GM19452 (cell line): Measurements from ENCODE around the gene LRRFIP2.
A peak's percentile ranks its signal among the peaks of the same experiment; 100 is the strongest.
"Not testable (repeated sequence)": the region's sequence is repeated elsewhere in the genome, so short reads cannot be mapped to it uniquely, and the experiment has no call there.

Experiments
- ATAC-seq: cut with Tn5 transposase; IDR thresholded peaks from one replicate; pipeline ENCODE4 v1.9.1; 2021; ENCODE audit not compliant: unreplicated experiment

The LRRFIP2 gene

DNA sequence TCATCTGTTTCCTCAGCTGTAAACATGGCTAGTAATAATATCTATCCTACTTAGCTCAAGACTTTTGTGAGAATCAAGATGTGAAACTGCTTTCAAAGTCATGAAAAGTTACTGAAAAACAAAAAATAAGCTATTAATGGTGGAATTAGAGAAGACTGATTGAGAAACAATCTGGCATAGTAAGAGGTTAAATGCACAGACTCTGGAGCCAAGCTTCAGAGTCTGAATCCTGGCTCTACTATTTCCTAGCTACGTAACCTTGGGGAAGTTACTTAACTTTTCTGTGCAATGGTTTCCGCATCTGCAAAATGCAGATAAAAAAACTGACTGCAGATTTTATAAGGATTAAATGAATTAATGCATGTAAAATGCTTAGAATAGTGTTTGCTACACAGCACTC is 28.8 kb downstream of the LRRFIP2 start:
- ATAC-seq = no peak

DNA sequence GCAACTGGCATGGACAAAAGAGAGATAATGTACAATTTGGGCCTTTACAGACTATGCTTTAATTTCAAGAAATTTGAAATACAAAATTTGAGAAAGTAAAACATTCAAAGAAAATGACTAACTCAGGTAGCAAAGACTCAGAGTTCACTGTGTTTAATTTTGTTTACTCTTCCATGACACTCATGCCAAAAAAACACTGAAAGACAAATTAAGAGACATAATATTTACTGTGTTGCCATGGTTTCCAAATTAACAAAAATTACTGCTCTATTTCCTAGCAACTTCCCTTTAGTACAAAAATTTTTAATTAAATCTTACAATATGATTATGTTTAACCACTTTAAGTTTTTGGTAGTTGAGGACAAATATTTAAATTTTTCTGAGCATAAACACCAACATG is 29.6 kb downstream of the LRRFIP2 start:
- no peak for ATAC-seq

DNA sequence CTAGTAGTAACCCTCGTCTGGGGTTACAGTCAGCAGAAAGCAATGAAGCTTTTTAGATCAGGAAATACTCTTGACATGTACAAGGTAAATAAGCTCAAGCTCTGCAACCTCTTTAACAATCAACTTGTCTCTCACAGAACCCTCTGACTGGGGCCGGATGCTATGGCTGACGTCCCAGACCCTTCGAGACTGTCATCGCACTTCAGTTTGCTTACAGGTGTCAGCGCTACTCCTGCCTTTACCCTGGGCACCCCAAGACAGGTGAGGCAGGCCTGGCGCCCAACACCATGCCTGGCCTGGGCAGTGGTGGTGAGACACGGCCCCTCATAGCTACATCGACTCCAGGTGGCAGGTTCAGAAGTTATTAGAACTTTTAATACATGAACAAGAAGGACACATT is 30.6 kb downstream of the LRRFIP2 start:
- no peak for ATAC-seq

DNA sequence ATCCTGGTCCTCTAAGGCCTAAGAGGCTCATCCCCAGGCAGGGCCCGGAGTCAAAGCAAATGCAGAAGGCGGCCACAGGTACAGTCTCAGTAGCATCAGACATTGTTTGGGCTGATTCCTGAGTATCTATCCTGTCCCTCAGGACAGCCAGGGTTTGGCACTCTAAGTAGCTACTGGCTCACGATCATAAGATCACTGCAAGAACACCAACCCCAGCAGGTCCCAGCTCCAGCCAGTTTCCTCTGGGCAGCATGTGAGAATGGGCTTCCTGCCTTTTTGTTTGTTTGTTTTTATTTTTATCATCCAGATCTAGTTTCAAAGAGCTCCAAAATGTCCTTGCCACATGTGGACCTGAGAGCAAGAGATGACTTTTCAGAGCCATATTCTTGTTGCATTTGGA is 32.7 kb downstream of the LRRFIP2 start:
- no peak for ATAC-seq

DNA sequence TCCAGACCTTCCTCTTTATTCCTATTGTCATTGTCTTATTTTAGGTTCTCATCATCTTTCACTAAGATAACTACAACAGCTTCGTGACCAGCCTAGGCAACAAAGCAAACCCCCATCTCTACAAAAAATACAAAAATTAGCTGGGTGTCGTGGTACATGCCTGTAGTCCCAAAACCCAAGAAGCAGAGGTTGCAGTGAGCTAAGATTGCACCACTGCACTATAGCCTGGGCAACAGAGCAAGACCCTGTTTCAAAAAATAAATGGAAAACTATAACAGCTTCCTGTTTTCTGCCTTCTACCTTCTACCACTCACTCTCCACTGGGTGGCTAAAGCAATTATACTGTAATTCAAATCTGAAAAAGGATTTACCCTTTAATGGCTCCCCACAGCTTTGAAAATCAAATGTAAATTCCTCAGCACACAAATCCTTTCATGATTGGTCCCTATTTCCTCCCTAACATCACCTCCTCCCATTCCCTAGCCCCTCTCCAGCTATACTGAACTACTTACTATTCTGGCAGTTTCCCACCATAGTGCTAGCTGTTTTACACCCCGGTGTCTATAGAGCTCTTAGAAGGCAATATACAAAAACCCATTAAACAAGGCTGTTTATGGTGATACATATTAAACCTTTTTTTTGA is 33.4 kb downstream of the LRRFIP2 start:
- ATAC-seq = no peak

DNA sequence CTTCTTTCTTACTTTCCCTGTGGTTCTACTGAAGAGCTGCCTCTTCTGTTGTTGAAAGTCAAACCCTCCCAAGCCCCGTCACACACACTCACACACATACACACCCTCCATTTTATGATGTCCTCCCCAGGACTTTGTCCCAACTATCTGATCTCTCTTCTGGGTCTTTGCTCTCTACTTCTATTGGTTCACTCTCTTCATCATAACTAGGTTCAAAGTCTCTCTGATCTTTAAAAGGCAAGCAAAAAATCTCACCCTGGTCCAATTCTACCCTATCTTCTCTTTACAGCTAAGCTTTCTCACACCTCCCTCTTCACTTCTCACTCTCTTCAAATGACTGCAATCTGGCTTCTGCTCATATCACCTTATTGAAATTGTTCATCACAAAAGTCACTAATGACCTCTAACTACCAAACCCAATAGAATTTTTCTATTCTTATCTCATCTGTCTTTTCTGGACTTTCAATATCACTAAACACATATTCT is 34.8 kb downstream of the LRRFIP2 start:
- ATAC-seq = peak; percentile 52

DNA sequence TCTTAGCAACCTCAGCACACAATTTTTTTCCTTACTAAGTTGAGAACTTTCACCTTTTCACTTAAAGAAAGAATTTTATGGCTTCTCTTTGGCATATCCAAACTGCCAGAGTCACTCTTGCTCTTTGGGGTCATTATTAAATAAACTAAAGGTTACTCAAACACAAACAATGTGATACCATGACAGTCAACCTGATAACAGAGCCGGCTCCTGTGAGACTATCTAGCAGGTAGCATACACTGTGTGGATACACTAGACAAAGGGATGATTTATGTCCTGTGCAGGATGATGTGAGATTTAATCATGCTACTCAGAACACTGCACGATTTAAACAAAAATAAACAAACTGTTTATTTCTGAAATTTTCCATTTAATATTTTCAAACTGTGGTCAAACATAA is 35.6 kb downstream of the LRRFIP2 start:
- ATAC-seq = no peak

DNA sequence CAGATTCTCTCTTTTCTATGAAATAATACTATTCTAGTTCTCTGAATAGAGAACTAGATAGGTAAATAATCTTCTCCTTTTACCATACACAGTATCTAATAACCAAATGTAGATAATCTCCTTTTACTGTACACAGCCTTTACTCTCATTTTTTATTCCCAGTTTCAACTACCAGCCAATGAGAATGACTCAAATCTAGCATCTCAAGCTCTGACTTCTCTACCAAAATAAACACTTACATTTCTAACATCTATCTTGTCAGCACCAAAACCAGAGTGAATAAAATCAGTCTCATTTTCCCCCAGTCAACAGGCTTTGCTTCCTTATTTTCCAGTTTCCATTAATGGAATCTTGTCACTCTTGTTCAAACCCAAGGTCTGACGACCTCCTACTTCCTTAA is 36.9 kb downstream of the LRRFIP2 start:
- ATAC-seq = no peak

DNA sequence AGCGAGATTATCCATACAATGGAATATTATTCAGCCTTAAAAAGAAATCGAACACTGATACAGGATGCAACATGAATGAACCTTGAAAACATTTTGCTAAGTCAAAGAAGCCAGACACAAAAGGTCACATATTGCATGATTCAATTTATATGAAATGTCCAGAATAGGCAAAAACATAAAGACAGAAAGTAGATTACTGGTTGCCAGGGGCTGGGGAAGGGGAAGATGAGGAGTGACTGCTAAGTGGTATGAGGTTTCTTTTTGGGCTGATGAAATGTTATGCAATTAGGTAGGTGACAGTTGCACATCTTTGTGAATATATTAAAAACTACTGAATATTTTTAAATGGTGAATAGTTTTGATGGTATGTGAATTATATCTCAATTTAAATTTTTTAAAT is 38.3 kb downstream of the LRRFIP2 start:
- no peak for ATAC-seq

DNA sequence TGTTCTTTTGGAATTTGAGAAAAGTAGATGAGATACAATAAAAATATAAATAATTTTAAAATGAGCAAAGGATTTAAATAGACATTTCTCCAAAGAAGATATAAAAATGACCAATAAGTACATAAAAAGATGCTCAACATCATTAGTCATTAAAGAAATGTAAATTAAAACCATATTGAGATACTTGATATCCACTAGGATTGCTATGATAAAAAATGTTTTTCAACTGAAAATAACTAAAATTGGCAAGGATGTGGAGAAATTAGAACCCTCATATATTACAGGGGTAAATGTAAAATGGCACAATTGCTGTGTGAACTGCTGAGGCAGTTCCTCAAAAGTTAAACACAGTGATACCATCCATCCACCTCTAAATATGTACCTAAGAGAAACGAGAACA is 38.8 kb downstream of the LRRFIP2 start:
- no peak for ATAC-seq

DNA sequence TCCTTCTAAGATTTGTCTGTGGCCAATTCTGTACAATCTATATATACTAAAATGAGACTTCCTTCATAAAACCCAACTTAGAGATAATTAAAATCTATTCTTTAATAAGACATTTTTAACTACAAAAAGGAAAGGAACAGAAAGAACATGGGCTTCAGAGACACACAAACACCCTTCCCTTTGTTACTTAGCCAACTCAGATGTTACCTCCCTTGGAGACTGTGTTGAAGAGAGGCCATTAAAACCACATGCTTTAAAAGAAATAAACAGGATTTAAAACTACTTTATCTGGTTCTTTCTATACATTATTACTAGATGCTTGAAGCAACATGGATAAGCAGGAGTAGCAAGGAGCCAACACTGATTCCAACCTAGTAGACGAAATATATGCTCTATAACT is 42.0 kb downstream of the LRRFIP2 start:
- no peak for ATAC-seq

DNA sequence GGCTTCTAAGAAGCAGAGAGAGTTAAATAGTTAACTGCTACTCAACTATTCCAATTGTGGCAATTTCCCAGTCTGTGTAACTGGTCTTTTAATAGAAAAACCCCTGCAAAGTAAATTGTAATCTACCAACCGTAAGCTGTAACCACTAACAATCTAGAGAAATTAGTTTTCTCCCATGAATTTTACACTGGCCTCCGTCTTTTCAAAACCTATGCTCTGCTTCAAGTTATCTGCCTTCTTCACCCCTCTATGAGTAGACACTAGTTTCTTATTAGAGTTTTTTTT is 42.6 kb downstream of the LRRFIP2 start:
- ATAC-seq = no peak

DNA sequence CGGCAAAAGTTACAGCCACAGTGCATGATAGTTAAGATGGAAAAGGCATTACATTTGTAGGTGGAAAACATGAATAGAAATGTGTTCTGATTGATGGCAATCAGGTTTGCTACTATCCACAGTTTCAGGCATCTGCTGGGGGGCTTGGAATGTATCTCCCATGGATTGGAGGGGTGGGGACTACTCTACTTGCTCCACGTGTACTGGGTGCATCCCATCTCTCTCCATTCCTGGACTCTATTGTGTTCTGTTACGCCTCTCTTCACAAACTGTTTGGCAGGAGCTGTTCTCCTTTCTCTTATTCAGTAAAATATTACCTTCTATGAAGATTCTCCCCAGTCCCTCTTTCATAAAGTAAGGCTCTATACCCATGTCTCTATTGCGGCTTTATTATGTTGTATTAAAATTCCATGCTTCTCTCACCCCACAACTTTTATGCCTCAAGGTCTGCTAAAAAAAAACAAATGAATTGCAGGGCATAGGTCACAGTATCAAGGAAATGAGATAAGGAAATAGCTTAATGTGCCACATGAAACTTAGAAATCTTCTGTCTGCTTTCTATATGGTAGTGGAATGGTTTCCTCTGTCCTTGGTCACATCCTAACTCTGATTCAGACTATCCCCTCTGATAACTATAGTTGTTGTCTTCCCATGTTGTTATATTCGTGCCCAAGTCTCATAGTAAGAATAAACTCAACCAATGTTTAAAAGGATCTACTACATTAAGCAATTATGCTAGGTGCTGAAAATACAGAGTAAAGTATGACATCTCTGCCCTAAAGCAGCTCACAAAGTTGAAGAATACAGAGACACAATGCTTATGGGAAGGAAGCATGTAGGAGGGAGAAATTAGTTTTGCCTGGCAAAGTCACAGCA is 43.2 kb downstream of the LRRFIP2 start:
- no peak for ATAC-seq

DNA sequence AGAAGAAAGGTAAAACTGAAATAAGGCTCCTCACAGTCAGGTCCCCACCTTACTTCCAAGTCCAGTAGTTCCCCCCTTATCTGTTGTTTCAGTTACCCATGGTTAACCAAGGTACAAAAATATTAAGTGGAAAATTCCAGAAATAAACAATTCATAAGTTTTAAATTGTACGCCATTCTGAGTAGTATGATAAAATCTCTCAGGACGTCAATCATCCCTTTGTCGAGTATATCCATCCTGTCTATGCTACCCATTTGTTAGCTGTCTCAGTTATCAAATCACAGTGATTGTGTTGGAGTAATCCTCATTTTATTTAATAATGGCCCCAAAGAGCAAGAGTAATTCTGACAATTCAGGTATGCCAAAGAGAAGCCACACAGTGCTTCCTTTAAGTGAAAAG is 43.9 kb downstream of the LRRFIP2 start:
- ATAC-seq = no peak

DNA sequence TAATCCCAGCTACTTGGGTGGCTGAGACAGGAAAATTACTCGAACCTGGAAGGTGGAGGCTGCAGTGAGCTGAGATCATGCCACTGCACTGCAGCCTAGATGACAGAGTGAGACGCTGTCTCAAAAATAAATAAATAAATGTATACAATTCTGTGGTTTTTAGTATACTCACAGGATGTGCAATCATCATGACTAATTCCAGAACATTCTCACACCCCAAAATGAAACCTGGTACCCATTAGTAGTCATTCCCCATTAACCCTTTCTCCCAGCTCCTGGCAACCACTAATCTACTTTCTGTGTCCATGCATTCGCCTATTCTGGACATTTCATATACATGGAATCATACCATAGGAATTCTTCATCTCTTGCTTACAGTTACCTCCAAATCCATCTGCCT is 44.5 kb downstream of the LRRFIP2 start:
- ATAC-seq = peak; percentile 72

DNA sequence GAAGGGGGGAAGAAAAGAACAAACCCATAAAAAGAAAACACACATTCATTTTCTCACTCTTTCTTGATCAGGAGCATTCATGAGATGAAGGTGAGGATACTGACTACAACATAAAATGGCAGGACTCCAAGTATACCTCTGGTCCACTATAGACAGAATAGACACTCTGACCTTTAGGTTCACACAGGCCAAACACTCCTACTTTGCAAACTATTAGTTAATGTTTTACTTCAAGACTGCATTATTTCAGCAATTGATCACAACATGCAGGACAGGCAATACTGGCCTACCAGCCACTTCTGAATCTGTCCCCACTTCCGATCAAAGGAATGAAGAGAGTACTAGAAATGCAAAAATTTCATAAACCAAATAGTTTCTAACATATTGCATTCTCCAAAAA is 47.0 kb downstream of the LRRFIP2 start:
- ATAC-seq = no peak

DNA sequence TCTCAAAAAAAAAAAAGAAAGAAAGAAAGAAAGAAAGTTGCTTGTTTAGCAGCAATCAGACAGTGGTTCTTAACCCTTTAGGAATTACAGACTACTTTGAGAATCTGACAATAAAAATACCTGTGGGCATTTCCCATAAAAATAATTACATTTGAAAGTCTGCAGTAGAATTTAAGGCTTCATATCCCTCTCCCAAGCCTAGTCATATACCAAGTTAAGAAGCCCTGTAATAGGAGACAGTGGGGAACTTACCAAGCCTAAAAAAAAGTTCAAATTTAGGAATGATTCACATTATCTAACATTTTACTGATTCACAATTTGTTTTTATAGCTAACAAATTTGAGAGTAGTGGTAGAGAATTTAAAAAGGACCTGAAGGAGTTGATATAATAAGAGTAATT is 47.5 kb downstream of the LRRFIP2 start:
- no peak for ATAC-seq

DNA sequence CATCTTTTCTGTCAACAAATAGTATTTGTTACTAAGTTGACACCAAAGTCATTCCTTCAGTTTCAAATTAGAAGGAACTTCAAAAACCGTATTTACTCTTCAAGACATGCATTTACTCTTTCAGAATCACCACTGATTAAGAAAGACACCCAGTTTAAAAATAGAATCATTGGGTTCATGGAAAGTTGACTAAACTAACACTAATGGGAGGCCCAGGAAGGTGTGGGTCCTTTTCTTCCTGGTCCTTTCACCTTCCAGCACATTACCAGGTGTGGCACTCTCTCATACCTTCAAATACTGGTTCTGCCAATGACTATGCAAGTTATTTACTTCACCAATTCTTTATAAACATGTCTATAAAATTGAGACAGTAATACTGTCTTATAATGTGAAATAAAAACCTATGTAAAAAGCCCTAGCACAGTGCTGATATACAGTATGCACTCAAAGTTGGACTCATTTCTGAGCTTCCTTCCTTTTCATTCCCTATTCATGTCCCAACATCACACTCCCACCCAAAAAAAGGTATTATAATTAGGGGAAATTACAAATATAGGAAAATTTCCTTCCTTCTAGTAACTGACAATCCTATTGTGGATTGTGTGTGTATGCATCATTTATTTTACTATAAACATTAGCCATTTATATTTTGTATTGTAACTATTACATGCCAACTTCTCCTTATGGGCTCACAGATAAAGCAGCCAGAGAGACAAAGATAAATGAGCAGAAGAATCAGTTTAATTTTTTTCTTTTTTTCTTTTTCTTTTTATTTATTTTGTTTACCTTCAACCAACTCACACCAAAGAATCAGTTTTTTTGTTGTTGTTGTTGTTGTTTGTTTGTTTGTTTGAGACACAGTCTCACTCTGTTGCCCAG is 48.9 kb downstream of the LRRFIP2 start:
- ATAC-seq = no peak

DNA sequence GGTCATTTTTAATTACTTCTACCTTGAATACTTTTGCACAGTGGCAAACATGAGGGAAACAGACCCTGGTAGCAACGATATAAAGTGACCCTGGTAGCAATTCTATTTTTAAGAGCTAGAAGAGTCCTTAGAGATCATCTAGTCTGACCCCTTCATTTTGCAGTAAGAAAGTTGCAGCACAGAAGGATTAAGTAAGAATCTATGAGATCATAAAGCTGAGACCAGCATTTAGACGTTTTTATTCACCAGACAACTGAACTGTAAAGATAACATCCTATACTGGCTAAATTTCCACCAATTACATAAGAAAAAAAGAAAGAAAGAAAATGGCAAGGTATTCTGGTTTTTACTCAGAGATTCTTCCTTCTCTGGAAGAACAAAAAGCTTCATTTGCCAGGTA is 49.9 kb downstream of the LRRFIP2 start:
- no peak for ATAC-seq

DNA sequence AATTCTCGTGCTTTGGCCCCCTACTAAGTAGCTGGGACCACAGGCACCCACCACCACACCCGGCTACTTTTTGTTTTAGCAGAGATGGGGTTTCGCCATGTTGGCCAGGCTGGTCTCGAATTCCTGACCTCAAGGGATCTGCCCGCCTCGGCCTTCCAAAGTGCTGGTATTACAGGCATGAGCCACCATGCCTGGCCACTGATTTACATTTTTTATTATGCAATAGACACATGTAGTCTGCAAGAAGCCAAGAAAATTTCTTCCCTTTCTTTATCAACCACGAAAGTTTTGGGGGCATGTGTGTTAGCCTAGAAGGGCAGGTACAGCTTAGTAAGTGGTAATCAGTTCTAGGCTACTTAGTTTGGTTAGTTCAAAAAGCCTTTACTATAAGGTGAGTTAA is 51.1 kb downstream of the LRRFIP2 start:
- ATAC-seq = no peak

DNA sequence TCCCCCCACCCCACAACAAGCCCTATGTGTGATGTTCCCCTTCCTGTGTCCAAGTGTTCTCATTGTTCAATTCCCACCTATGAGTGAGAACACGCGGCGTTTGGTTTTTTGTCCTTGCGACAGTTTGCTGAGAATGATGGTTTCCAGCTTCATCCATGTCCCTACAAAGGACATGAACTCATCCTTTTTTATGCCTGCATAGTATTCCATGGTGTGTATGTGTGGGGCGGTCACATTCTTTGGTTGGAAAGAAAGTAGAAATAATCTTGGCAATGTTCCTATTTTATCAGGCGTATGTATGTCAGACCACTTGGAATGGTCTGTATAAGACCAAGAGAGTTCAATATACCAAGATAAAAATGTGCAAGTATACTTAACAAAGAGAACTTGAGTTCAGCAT is 52.3 kb downstream of the LRRFIP2 start:
- ATAC-seq = not testable (repeated sequence)

DNA sequence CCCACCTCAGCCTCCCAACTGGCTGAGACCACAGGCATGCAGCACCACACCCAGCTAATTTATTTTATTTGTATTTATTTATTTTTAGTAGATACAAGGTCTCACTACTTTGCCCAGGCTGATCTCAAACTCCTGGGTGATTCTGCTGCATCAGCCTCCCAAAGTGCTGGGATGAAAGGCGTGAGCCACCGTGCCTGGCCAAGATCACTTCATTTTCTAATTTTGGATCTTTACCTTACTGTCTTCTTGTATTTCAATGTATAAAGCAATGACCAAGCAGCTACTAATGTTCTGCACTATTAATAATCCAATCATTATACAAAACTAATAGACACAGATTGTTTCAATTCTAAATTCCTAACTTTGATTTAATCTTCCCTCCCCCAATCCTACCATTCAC is 56.2 kb downstream of the LRRFIP2 start:
- no peak for ATAC-seq
